K562 (cell line): Measurements from ENCODE around the gene PIK3CG. TPM values are rescaled to one million over a fixed set of nuclear protein-coding genes. Genes with fewer than 3 reads are reported as not detected.

Source experiments
- ATAC-seq: fragments of 200-7000 bp; cut with Tn5 transposase; 3 replicates; pipeline ENCODE4 v1.9.1; 2020; ENCODE audit warnings: moderate library complexity
- BruUV-seq: library from RNA; stranded (reverse); fragments of 400-500 nt; replicated peaks from 2 replicates; lab custom pipeline; 2021; lab: Mats Ljungman, UMichigan
- CTCF ChIA-PET: fragments of 300-600 bp; formaldehyde crosslinking; extraction: SDS; loops from one replicate; lab custom pipeline; 2021; ENCODE audit warnings: low intra/inter-chr PET ratio; lab: Yijun Ruan, JAX
- POLR2A ChIA-PET: fragments of 300-600, 350-650 bp; sonication (Branson Sonifier 250); formaldehyde crosslinking; extraction: SDS; loops from one replicate; lab custom pipeline; 2021; ENCODE audit warnings: antibody characterized with exemption, inconsistent platforms; lab: Yijun Ruan, JAX
- DNase-seq, 4 experiments: peaks; one replicate each; pipeline versions ENCODE4 v3.0.0 to v3.0.0-alpha.2; 2011 to 2018; ENCODE audit warnings: low spot score in 3 of 4, mixed read lengths in 3 of 4; ENCODE audit errors: extremely low read depth in 1 of 4
- FAIRE-seq: peaks from 2 replicates; lab custom pipeline; 2011; peaks lifted over from hg19 to GRCh38; lab: Jason Lieb, UNC
- H2AFZ ChIP-seq: 2 replicates; pipeline ENCODE4 v1.6.0; 2011; ENCODE audit warnings: low read depth, low read length, control low read depth, inconsistent platforms
- H3K27ac ChIP-seq: fragments of 200-600 bp; 3 replicates; pipeline ENCODE4 v1.8.0; 2011; ENCODE audit warnings: low read depth, mild to moderate bottlenecking, control low read depth, inconsistent platforms, low read length, moderate library complexity, mixed read lengths; ENCODE audit errors: extremely low read depth
- H3K27me3 ChIP-seq, 2 experiments: fragments of 300-600 bp in 1 of 2; 2 replicates in 1 of 2; 3 replicates in 1 of 2; pipeline versions ENCODE4 v1.6.0 to v1.8.0; 2011; ENCODE audit warnings: inconsistent platforms in 2 of 2, low read length in 2 of 2, mild to moderate bottlenecking in 1 of 2, mixed read lengths in 1 of 2, moderate library complexity in 1 of 2; ENCODE audit not compliant: control insufficient read depth in 2 of 2, insufficient read depth in 2 of 2
- H3K36me3 ChIP-seq: fragments of 300-600 bp; 3 replicates; pipeline ENCODE4 v1.8.0; 2011; ENCODE audit warnings: mild to moderate bottlenecking, low read length, inconsistent platforms; ENCODE audit not compliant: control insufficient read depth, insufficient read depth
- H3K4me1 ChIP-seq, 2 experiments: fragments of 200-600 bp in 1 of 2; replicated peaks in 1 of 2; 2 replicates in 1 of 2; 3 replicates in 1 of 2; pipeline versions ENCODE4 v1.5.1 to v1.8.0; 2011; ENCODE audit warnings: inconsistent platforms in 2 of 2, low read length in 2 of 2, mild to moderate bottlenecking in 1 of 2, mixed read lengths in 1 of 2, moderate library complexity in 1 of 2; ENCODE audit not compliant: control insufficient read depth in 2 of 2, insufficient read depth in 2 of 2
- H3K4me2 ChIP-seq: 2 replicates; pipeline ENCODE4 v1.6.1; 2011; ENCODE audit warnings: low read length, control low read depth, inconsistent platforms, mixed read lengths; ENCODE audit not compliant: insufficient read depth
- H3K4me3 ChIP-seq: fragments of 200-600 bp; sonication (generic), shearing (Covaris generic); 2 replicates; pipeline ENCODE4 v1.5.1; 2016; ENCODE audit warnings: control low read depth, inconsistent platforms
- H3K79me2 ChIP-seq: fragments of 200-600 bp; 3 replicates; pipeline ENCODE4 v1.8.0; 2011; ENCODE audit warnings: low read length, inconsistent platforms; ENCODE audit not compliant: control insufficient read depth, insufficient read depth
- H3K9ac ChIP-seq, 2 experiments: 2 replicates each; pipeline versions ENCODE4 v1.6.0 to v1.6.1; 2011; ENCODE audit warnings: low read depth in 2 of 2, low read length in 2 of 2, control low read depth in 1 of 2, inconsistent platforms in 1 of 2, mild to moderate bottlenecking in 1 of 2, mixed read lengths in 1 of 2; ENCODE audit not compliant: insufficient read depth in 1 of 2
- H3K9me1 ChIP-seq: one replicate; pipeline ENCODE4 v1.6.0; 2011; ENCODE audit warnings: inconsistent platforms, mild to moderate bottlenecking, low read length, moderate library complexity; ENCODE audit not compliant: control insufficient read depth, insufficient read depth
- H3K9me3 ChIP-seq: replicated peaks from 2 replicates; pipeline ENCODE4 v1.5.1; 2011; ENCODE audit warnings: low read depth, low read length, inconsistent platforms; ENCODE audit not compliant: control insufficient read depth, insufficient read depth
- H4K20me1 ChIP-seq: replicated peaks from 2 replicates; pipeline ENCODE4 v1.6.1; 2011; ENCODE audit warnings: low read length, inconsistent platforms, mixed read lengths; ENCODE audit not compliant: control insufficient read depth, insufficient read depth
- HNRNPUL1 ChIP-seq: fragments of 200-400 bp; formaldehyde crosslinking; IDR thresholded peaks from 2 replicates; pipeline ENCODE4 v1.6.1; 2017; ENCODE audit warnings: low read length
- MCM5 ChIP-seq: fragments of 450-650 bp; IDR thresholded peaks from 2 replicates; pipeline ENCODE4 v1.6.1; 2016; ENCODE audit warnings: low read depth
- PHF20 ChIP-seq: fragments of 450-650 bp; IDR thresholded peaks from 2 replicates; pipeline ENCODE4 v1.6.1; 2018; ENCODE audit not compliant: partially characterized antibody
- TAF7 ChIP-seq: fragments of 450-650 bp; IDR thresholded peaks from 2 replicates; pipeline ENCODE4 v1.6.1; 2016; ENCODE audit warnings: missing genetic modification characterization, missing compliant biosample characterization
- U2AF2 ChIP-seq: fragments of 200-400 bp; formaldehyde crosslinking; optimal IDR thresholded peaks from 2 replicates; pipeline ENCODE3; 2017; ENCODE audit warnings: low read depth, mild to moderate bottlenecking, low read length
- ZNF79 ChIP-seq: fragments of 250-450 bp; sonication (Bioruptor Pico); IDR thresholded peaks from 2 replicates; pipeline ENCODE4 v1.4.0; 2020; ENCODE audit warnings: low read depth, mild to moderate bottlenecking, moderate library complexity
- WGBS: fragments of 100-300 bp; shearing (Covaris generic); methylation state at CpG from one replicate; pipeline ENCODE4 v1.1.6; 2016; ENCODE audit warnings: low coverage, mixed read lengths; ENCODE audit not compliant: insufficient coverage; ENCODE audit errors: missing lambda C conversion rate; 5-methylcytosine and 5-hydroxymethylcytosine counted together
- in situ Hi-C: fragments of 300-500 bp; cut with MboI; formaldehyde crosslinking; loops from 4 replicates; pipeline ENCODE4 v1.15.0; 2018; ENCODE audit warnings: inconsistent platforms, mixed read lengths
- intact Hi-C: fragments of 100-400 bp; cut with micrococcal nuclease; formaldehyde crosslinking; loops from 2 replicates; pipeline ENCODE4 v1.14.2; 2022
- polyA plus RNA-seq, 8 experiments: library from polyadenylated mRNA; depleted of rRNA in 4 of 8; stranded (reverse) in 5 of 8; unstranded in 3 of 8; fragments of >200 nt; fragmentation: Nextera tagmentation in 2 of 8; fragmentation: Illumina TruSeq in 1 of 8; extraction: Ambion mirVana in 2 of 8; extraction: Trizol in 1 of 8; gene quantifications; 2 replicates each; pipeline versions ENCODE4 v1.2.1 to v1.2.3, GENCODE V29; 2011 to 2014; ENCODE audit warnings: inconsistent platforms in 1 of 8, missing spikeins in 1 of 8
- total RNA-seq, 7 experiments: library from RNA; depleted of rRNA in 6 of 7; stranded (reverse); fragments of >200 nt in 6 of 7; fragmentation: Illumina TruSeq in 2 of 7; extraction: Trizol in 2 of 7; gene quantifications; 2 replicates each; pipeline versions ENCODE4 v1.2.1 to v1.2.3, GENCODE V29; 2011 to 2021; ENCODE audit warnings: low replicate concordance in 1 of 7
- TF ChIP-seq, protein P1 (sequence below): fragments of 250-450 bp; sonication (Bioruptor Pico); IDR thresholded peaks from 2 replicates; pipeline ENCODE4 v1.5.0; 2022; ENCODE audit warnings: mild to moderate bottlenecking

Gene PIK3CG
- total and polyA plus RNA-seq, 9 of the 15 experiments (the other 6 are each of a cell fraction or from before 2014, with no cell fraction given), result 5.3 to 42.5 (median 29.0) TPM

DNA sequence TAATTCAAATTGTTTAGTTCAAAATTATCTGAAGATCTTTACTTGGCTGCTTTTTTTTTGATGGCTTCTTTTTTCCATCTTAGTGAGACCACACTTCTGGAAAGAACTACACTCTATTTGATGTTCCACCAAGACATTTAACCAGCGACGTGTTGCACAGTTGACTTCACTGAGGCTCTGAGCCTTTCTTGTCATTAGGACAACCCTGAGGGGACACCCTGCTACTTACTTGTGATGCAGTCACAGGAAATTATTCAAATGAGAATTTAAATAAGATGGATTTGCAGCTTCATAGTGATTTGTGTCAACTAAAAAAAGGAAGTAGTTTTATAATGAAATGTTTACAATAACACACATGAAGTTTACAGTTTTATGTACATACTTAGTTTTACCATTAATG is 25.6 kb upstream of the PIK3CG start:
- no TSS peak for BruUV-seq
- Histone ChIP-seq H3K4me2 (no peak overlapping the region), H3K9ac (no peak overlapping the region), H2AFZ (0 out of 2 replicates have a peak overlapping the region, but pooled peaks have one; percentile 4), H3K9me1 (no peaks in the 10 kb centered on the region), H4K20me1 (no peaks in the 10 kb centered on the region), H3K4me3 (no peak overlapping the region), H3K27ac (no peak overlapping the region), H3K9me3 (no peaks in the 10 kb centered on the region), H3K4me1 (no peaks in the 10 kb centered on the region), H3K79me2 (no peaks in the 10 kb centered on the region), H3K27me3 (no peaks in the 10 kb centered on the region), H3K36me3 (no peaks in the 10 kb centered on the region)
- ChIA-PET POLR2A (interaction anchor here (0.6 kb wide), 1 partner anchor 1192 kb away, joined by 3 read pairs; no protein-coding TSS in a partner anchor), CTCF (no interaction called here)
- TF ChIP-seq HNRNPUL1 (no peak), PHF20 (no peak), MCM5 (no peak), TAF7 (no peak), U2AF2 (no peak), ZNF79 (CRISPR knock-in tag) (no peak)
- TF ChIP-seq, protein P1, sequence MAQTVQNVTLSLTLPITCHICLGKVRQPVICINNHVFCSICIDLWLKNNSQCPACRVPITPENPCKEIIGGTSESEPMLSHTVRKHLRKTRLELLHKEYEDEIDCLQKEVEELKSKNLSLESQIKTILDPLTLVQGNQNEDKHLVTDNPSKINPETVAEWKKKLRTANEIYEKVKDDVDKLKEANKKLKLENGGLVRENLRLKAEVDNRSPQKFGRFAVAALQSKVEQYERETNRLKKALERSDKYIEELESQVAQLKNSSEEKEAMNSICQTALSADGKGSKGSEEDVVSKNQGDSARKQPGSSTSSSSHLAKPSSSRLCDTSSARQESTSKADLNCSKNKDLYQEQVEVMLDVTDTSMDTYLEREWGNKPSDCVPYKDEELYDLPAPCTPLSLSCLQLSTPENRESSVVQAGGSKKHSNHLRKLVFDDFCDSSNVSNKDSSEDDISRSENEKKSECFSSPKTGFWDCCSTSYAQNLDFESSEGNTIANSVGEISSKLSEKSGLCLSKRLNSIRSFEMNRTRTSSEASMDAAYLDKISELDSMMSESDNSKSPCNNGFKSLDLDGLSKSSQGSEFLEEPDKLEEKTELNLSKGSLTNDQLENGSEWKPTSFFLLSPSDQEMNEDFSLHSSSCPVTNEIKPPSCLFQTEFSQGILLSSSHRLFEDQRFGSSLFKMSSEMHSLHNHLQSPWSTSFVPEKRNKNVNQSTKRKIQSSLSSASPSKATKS (CRISPR knock-in tag), result no peak
- intact Hi-C loops, result no loop called here
- in situ Hi-C loops, result no loop called here
- 70% methylated on average over 2 of the region's 2 CpGs for WGBS
- DNase-seq, result no peak
- ATAC-seq, result no peak
- no peak for FAIRE-seq
